Inferior parietal cortex (tissue), 1 donor: ENCODE measurements around the gene CYP46A1.

Source experiments
- DNase-seq: peaks from one replicate; pipeline ENCODE4 v3.0.0-alpha.2; 2016; ENCODE audit errors: extremely low spot score

CYP46A1 gene

DNA sequence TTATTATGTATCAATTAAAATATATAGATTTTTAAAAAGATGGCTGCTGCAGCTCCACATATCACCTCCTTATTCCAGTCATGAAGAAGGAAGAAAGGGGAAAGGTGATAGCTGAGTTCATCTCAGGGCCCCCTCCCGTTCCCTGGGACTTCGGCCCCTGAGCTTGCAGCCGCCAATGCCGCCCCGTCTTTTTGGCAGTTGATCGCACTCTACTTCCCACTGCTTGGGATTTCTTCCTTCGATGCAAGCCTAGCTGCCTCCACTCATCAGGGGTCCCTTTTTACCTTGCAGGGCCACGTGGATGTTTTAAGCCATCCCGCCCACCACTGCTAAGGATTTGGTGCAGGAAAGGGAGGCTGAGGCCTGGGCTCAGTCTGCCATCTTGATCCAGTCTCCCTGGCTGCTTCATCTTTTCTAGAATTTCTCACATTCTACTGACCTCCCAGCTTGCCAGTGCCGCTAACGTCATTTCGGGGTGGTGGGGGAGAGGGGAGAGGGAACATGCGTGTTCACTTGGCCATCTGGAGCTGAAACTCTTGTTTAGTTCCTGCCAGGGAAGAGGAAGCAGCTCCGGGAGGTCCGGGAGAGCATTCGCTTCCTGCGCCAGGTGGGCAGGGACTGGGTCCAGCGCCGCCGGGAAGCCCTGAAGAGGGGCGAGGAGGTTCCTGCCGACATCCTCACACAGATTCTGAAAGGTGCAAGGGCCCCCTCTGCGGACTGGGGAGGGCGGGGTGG lies 31.3 kb downstream of the CYP46A1 start:
- DNase-seq: no peak

DNA sequence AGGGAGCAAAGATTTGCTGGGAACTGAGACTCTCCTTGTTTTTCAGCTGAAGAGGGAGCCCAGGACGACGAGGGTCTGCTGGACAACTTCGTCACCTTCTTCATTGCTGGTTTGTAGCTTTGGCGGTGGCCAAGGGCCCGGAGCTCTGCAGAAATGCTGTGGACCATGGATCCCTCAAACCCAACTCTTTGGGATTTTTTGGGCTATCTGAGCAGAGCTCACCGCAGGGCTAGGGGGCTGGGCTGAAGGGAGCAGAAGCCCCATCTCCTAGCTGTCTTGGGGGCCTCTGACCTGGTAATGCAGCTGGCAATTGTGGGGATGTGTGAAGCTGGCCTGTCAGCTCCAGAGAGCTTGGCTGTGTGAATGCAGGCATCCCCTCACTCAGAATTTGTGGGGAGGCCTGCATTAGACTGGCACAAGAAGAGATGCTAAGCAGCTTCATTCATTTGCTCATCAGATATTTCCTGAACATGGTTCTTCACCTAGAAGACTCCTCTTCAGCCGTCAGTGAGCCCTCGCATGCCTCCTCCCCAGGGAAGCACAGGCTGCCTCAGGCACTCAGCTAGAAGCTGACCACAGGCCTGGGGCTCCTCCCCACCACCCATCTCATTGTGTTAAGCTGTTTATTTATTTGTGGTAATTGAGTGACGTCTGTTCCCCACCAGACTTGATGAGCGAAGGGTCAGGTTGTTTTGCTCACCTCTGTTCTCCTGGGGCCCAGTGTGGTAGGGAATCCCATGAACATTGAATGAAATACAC lies 32.2 kb downstream of the CYP46A1 start:
- no peak for DNase-seq

DNA sequence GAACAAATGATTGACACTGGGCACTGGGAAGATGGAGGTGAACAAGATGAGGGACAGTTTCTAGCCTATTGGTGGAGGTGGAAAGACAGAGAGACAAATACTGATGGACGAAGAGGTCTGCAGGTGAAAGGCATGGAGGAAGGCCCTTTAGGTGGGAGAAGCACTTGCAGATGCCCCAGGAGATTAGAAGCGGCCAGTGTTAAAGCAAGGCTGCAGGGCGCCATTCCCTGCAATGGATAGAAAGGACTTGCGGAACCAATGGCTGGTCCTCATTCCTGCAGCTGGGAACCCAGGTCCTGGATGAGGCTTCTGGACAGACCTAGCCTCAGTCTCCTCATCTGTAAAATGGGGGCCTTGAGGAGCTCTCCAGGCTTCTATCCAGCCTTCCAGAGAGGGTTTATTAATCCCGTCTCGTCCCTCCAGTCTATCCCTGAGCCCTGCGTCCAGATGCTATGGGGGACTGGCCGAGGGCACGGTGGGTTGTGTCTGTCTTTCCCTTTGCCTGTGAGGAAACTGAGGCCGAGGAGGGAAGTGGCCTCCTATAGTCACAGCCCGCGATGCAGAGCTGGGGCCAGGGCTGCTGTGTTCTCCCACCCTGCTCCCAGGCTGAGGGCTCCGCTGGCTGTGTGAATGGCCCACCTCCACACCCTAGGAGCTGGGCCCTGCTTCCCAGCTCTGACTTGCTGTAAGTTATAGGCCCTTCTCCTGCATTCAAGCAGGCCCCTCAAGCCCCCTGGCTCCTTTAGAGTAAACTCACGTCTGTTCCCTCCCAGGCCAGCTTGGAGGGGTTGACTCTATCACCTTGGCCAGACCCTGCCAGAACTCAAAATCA lies 33.0 kb downstream of the CYP46A1 start:
- DNase-seq: no peak

DNA sequence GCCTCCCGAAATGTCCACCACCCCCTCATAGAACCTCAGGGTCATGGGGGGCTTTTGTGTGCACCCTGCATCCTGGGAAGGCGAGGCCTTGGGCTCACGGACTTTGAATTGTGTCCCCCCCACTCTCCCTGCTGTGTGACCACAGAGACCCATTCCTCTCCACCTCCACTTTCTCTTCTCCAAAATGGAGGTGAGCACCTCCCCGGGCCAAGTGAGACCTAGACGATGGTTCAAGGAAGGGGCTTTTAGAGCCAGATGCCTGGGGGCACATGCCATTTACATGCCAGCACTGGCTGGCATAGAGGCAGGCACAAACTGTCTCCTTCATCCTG lies 33.5 kb downstream of the CYP46A1 start:
- DNase-seq: no peak

DNA sequence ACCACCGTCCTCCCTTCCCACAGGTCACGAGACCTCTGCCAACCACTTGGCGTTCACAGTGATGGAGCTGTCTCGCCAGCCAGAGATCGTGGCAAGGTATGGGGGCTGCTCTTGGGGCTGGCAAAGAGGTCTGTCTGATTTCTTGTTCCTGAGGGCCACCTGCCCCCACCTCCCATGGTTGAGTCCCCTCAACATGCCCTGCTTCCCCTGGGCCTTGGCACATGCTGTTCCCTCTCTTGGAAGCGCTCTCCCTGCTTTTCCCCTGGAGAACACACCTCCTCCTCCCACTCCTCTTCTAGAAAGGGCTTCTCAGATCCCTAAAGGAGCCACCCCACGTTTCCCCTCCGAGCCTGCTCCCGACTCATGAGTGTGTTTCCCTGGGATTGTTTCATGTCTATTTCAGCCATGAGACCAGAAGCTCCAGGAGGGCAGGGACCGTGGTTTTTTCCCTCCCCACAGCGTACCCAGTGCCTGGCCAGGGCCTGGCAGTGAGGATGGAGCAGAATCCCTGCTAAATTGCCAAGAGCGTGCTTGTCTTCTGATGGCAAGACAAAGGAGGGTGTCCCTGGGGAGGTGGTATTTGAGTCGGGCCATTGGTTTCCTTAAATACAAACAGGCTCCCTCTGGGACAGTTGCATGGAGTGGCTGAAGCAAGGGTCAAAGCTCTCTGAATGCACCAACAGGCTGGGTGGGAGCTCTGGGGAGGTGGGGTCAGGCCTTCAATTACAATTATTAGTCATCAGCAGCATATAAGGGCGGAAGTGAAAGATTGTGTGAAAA lies 34.1 kb downstream of the CYP46A1 start:
- DNase-seq: no peak

DNA sequence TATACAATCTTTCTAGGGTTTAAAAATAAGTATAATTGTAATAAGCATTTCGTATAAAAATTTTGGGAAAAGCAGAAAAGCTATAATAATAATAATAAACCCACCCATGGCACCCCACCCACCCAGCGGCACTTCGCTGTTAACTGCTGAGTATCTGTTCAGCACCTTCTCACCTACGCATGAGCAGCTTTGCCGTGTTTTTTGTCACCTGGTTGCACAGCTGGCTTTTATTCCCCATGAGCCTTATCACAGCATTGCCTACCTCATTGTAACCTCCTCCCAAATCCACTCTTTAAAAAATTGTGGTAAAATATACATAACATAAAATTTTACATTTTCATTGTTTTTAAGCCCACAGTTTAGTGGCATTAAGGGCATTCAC lies 34.7 kb downstream of the CYP46A1 start:
- DNase-seq: no peak

DNA sequence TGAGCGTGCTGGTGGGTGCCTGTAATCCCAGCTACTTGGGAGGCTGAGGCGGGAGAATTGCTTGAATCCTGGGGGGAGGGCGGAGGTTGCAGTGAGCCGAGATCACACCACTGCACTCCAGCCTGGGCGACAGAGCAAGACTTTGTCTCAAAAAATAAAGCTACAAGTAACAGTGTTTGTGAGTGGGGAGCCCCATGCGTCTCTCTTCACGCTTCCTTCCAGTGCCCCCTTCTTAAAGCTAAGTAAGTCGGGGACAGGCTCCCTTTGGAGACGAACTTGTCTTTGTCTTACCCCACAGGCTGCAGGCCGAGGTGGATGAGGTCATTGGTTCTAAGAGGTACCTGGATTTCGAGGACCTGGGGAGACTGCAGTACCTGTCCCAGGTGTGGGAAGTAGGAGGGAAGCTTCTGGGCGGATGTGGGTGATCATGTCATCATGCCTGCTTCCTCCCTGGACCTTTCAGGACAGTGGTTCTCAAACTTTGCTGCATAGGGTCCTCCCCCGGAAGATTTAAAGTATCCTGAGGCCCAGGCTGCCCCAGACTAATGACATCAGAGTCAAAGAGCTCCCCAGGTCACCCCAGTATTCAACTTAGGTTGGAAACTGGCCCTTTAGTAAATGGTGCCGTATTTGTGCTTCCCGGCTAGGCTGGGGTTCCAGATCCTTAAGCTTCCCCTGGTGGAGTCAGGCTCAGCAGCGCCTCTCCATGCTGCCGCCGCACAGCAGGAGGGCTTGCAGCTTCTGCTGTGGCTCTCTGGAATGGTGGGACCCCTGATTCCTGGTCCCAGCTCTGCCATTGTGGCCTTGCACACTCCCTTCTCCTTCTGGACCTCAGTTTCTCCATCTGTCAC lies 37.1 kb downstream of the CYP46A1 start:
- no peak for DNase-seq

DNA sequence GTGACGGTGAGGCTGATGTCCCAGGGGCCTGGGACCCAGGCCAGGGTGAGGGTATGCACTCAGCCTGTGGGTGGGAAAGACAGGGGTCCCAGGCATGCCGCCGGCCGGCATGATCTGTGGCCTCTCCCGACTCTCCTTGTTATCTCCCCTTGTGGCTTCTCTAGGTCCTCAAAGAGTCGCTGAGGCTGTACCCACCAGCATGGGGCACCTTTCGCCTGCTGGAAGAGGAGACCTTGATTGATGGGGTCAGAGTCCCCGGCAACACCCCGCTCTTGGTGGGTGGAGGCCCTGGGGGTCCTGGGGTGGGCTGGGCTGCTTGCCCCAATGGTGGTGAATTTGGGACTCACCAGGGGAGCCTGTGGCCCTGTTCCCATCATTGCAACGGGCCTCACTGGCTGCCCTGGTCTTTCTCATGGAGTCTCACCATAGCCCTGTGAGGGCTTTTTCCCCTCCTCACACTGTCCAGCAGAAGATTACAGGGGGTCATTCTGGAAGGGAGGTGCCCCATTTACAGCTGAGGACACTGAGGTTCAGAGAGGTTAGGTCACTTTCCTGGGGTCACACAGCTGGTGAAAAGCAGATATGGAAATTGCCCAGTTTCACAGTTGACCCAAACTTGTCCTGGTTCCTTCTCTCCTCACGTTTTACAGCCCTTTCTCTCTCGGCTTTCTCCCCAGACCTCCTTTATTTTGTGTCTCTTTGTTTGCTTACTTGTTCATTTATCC lies 37.9 kb downstream of the CYP46A1 start:
- DNase-seq: no peak

DNA sequence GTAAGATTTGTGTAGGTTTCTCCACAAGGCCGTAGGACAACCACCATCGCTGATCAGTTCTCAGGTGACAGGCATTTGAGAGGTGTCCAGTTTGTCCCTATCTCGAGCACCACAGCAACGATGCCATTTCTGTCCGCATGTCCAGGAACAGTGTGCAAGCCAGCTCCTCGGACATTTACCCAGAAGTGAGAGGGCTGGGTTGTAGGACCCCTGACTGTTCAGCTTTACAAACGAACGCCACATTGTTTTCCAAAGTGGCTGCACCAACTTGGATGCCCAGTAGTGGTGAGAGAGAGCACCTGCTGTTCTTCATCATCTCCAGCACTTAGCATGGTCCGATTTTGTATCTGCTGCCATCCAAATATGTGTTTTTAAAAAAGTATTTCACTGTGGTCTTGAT lies 38.6 kb downstream of the CYP46A1 start:
- DNase-seq: no peak

DNA sequence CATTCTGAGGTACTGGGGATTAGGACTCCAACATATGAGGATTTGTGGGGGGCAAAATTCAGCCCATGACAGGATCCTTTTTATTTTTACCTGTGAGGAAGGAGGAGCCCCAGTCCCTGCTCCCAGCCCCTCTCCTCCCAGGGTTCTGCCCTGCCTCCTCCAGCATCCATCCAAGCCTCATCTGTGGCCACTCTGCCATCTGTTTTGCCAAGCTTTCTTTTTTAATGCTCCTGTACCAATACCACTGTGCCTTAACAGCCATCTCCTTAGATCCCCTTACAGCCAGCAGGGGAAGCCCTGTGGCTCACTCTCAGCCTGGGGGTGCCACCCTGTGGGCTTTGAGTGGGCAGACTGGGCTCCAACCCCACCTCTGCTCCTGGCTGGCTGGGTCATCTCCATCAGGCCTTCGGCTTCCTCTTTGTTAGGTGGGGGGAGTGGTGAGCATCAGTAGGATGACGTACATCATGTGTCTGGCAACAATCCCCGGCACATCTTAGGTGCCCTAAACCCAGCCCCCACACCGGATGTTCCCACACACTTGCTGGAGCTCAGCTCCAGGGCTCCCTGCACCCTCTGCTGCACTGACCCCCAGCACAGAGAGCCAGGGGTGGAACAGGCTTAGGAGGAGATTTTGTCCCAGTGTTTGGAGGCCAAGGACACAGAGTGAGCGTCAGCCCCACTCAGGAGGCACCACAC lies 40.2 kb downstream of the CYP46A1 start:
- DNase-seq: no peak

DNA sequence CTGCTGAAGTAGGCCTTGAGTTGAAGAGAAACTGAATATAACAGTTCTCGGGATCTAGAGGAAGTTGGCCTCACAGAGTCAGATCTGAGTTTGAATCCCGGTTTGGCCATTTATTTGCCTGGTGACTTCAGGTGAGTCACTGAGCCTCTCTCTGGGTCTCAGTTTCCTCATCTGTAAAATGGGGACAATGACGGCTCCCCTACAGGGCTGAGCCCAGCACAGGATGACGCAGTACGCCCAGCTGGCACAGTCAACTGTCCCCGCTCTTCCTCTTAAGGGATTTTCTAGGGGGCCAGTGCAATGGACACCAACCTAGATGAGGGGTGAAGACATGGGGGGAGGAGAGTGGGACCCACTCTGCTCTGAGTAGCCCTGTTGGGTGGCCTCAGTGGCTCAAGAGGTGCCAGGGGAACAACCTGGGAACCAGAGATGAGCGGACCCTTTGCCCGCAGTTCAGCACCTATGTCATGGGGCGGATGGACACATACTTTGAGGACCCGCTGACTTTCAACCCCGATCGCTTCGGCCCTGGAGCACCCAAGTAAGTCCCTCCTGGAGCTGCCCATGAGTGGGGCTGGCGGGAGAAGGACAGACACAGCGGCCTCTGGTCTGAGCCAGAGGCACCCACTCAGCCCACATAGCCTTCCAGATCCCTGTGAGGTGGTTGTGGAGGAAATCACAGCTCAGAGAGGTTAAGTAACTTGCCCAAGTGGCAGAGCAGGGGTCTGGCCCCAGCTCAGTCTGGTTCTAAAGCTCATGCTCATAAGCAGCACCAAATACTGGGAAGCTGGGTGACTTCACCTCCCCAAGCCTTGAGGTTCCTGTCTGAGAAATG lies 41.1 kb downstream of the CYP46A1 start:
- no peak for DNase-seq

DNA sequence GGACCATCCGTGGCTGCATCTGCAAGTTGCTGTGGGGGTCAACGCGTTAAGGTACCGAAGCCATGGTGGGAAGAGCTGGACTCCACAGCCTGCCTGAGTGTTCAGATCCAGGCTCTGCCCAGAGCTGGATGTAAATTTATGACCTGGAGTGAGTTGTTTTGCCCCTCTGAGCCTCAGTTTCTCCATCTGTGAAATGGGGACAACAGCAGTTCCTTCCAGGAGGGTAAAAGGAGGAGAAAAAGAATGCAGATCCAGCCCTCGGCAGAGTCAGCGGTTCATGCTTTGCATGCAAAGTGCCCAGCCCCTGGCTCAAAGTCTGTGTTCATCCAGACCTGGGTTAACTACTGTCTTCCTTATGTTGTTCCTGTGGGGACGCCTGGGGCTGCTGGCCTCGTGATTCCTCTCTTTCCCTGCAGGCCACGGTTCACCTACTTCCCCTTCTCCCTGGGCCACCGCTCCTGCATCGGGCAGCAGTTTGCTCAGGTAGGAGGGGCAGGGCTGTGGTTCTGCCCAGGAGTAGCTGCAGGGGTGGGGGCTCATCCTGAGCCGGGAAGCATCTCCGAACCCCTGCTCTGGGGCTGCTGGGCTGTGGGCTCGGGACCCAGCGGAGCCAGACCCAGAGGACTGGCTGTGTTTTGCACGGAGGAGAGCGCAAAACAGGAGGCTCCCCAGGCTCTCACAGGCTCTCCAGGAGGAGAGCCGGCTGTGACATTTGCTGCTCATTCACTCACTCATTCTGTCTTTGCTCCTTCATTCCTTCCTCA lies 41.9 kb downstream of the CYP46A1 start:
- no peak for DNase-seq

DNA sequence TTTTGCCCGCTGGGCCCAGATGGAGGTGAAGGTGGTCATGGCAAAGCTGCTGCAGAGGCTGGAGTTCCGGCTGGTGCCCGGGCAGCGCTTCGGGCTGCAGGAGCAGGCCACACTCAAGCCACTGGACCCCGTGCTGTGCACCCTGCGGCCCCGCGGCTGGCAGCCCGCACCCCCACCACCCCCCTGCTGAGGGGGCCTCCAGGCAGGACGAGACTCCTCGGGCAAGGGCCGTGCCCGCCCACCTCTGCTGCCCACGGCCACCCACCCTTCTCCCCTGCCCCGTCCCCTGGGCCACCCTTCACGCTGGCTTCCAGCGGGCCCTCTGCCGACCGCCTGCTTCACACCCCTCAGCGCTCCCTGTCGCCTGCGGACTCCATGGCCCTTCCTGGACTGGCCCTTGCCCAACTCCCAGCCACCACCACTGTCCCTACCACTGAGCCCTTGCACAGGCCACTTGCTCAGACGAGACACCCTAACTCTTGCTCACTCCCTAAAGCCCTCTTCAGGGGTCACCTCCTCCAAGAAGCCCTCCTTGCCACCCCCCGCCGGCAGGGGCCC lies 42.5 kb downstream of the CYP46A1 start:
- DNase-seq: no peak

DNA sequence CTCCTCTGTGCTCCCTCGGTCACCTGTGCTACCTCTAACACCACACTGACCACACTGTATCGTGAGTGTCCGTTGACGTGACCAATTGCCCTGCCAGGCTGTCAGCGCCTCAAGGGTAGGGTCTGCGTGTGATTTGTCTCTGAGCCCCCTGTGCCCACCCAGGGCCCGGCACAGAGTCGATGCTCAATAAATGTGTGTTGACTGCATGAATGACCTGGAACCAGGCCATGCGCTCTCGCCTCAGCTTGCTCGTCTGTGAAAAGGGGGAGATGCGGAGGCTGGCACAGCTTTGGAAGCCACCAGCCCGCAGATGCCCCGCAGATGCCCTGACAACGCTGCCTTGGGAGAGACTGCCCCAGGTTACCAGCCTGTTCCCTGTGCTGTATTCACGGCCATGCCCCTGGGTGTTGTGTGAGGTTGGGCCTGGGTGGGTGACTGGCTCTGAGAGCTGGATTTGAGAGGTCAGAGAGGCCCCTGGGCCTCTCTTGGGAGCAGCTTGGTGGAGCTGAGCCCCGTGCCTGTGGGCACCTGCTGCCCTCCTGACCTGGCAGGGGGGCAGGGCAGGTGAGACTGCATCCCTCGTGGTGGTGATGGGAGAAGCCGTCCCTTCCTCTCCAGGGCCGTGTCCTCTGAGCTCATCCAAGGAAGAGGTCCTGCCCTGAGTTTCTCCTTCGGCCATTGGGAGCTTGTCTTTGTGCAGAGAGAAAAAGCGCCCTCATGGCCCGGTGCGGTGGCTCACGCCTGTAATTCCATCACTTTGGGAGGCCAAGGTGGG lies 43.2 kb downstream of the CYP46A1 start:
- no peak for DNase-seq

DNA sequence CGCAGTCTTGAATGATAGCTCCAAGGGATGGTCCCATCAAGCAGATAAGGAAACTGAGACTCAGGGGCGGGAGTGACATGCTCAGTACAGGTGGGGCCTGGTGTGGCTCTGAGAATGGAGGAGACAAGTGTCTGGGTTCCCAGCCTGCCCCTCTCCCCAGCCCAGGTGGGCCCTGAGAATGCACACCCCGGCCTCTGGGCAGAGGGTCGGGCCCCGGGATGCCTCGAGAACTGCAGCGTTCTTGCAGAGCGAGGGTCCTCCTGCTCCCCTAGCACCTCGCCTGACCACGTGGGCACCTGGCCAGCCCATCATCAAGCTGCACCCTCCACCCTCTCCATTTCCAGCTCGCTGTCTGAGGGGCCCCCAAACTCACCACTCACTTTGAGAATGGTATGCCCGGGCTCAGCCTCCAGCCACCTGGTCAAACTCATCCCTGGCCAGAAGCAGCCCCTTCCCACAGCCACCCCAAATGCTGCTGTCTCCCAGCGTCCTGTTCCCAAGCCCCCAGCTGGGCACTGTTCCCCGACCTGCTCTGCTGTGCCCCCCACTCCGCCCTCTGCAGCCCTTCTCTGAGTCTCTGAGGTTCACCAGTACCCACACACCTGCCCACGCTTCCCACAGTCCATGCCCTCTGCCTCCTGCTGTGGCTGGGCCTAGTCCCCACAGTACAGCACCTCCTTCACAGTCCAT lies 44.3 kb downstream of the CYP46A1 start:
- no peak for DNase-seq

DNA sequence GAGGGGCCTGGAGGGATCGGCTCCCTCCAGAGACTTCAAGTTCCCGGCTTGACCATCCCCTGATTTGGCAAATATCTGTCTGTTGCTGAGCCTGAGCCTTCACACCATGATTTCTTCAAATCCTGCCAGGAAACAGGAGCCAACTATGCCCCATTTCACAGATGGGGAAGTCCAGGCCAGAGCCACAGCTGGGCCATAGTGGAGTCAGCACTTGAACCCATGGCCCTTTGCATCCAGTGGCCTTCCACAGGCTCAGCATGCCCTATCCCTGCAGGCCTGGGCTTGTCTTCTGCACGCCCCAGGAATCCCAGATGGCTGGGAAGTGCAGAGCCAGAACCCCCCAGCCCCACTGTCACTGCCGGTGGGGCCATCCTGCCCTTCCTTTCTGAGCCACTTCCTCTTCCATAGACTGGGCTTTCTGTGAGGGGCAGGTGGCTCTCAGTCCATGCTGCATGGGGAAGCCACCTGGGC lies 44.9 kb downstream of the CYP46A1 start:
- DNase-seq: no peak
